ENCODE data around the gene PCDHA6.

GRCh38 chr5:140870221-140871201, 42.8 kb downstream of the PCDHA6 start:
- TF ChIP-seq, protein P1, sequence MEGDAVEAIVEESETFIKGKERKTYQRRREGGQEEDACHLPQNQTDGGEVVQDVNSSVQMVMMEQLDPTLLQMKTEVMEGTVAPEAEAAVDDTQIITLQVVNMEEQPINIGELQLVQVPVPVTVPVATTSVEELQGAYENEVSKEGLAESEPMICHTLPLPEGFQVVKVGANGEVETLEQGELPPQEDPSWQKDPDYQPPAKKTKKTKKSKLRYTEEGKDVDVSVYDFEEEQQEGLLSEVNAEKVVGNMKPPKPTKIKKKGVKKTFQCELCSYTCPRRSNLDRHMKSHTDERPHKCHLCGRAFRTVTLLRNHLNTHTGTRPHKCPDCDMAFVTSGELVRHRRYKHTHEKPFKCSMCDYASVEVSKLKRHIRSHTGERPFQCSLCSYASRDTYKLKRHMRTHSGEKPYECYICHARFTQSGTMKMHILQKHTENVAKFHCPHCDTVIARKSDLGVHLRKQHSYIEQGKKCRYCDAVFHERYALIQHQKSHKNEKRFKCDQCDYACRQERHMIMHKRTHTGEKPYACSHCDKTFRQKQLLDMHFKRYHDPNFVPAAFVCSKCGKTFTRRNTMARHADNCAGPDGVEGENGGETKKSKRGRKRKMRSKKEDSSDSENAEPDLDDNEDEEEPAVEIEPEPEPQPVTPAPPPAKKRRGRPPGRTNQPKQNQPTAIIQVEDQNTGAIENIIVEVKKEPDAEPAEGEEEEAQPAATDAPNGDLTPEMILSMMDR (IDR thresholded peaks at IDR 0.05) = no peak
- TF ChIP-seq POLR2A (IDR thresholded peaks at IDR 0.05) = no peak
